Measurements from ENCODE around the gene MEST. TPM values are rescaled to one million over a fixed set of nuclear protein-coding genes. Genes with fewer than 3 reads are reported as not detected.

MEST gene
- polyA plus RNA-seq, 6 donors from 2014 or later, result 4.6 to 19.4 (median 5.7) TPM

DNA sequence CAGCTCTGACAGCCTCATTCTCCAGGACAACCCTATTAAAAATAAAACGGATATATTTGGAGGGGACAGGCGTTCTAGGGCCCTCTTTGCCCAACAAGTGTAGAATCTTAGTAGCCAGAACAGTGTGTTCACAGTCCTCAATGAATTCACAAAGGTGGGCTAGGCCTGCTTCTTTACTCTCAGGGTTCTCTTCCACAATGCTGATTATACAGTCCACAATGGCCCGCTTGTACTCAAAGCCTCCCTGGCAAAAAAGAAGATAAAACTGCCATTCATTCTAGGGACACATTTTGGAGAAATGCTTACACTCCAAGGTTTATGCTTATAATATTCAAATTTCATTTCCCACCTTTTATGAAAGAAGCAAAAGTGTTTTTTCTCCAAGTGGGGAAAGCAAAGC is 62.6 kb downstream of the MEST start:
- no peaks in the 10 kb centered on the region for H3K9me3 Mint-ChIP-seq
- DNase-seq, result no peak
- H3K36me3 Mint-ChIP-seq, result peaks cover 25 to 35% of the 10 kb centered on the region in 2 donors
- ATAC-seq (ENCODE audit: low read depth in 2 of 2), result no peak
- no peak overlapping the region for H3K4me3 Mint-ChIP-seq
- no peaks in the 10 kb centered on the region for H3K27me3 Mint-ChIP-seq
- no peaks in the 10 kb centered on the region for H3K4me1 Mint-ChIP-seq
- H3K27ac Mint-ChIP-seq, result no peak overlapping the region

Other genes with a start within 250 kb of the MEST start
- not detected for gene CPA2, start 225.2 kb upstream of the MEST start, polyA plus RNA-seq (ENCODE audit: low read depth in 6 of 6)
- gene CPA4, start 198.9 kb upstream of the MEST start, polyA plus RNA-seq (ENCODE audit: low read depth in 6 of 6), result not detected
- under 1 TPM in 1 of 6 donors, not detected in 5; 0.18 TPM for gene CPA5, start 147.3 kb upstream of the MEST start, polyA plus RNA-seq (ENCODE audit: low read depth in 6 of 6)
- not detected for gene CPA1, start 111.6 kb upstream of the MEST start, polyA plus RNA-seq (ENCODE audit: low read depth in 6 of 6)
- gene CEP41, start 51.1 kb upstream of the MEST start, polyA plus RNA-seq (ENCODE audit: low read depth in 6 of 6), result 10 to 100 TPM in 3 of 6 donors, 1 to 10 TPM in 3; 6.2 to 20.7 (median 10.3) TPM
- 1 to 10 TPM in 5 of 6 donors, not detected in 1; 1.5 to 7.3 (median 2.0) TPM for gene COPG2, start 176.7 kb downstream of the MEST start, polyA plus RNA-seq (ENCODE audit: low read depth in 6 of 6)
- not detected for gene TSGA13, start 194.5 kb downstream of the MEST start, polyA plus RNA-seq (ENCODE audit: low read depth in 6 of 6)
- gene KLF14, start 242.1 kb downstream of the MEST start, polyA plus RNA-seq (ENCODE audit: low read depth in 6 of 6), result under 1 TPM in 3 of 6 donors, not detected in 3; 0.09 to 0.36 (median 0.12) TPM

Data from naive B cell (primary cell).